GM12865 (cell line): ENCODE measurements around the gene WNT7B.

Source experiments
- DNase-seq: peaks from one replicate; pipeline ENCODE4 v3.0.0; 2010; ENCODE audit warnings: low read depth
- H3K4me3 ChIP-seq: 2 replicates; pipeline ENCODE4 v1.5.1; 2011; ENCODE audit warnings: mild to moderate bottlenecking, low read depth, low read length, control low read depth
- CTCF ChIP-seq: IDR thresholded peaks from 2 replicates; pipeline ENCODE4 v1.5.1; 2011; ENCODE audit warnings: low read length, control low read depth, low read depth, inconsistent platforms; ENCODE audit not compliant: insufficient read depth; ENCODE audit errors: missing control alignments

Gene WNT7B

GRCh38 chr22:45935573-45935972 lies 41.4 kb downstream of the WNT7B start:
- no peak overlapping the region for H3K4me3 ChIP-seq
- no peak for DNase-seq
- no peak for TF ChIP-seq CTCF

- no peak for TF ChIP-seq CTCF
- no peak for DNase-seq
- no peak overlapping the region for H3K4me3 ChIP-seq
Observed at GRCh38 chr22:45934659-45935341, 42.2 kb downstream of the WNT7B start.

GRCh38 chr22:45934168-45934564 lies 42.8 kb downstream of the WNT7B start:
- no peak overlapping the region for H3K4me3 ChIP-seq
- no peak for TF ChIP-seq CTCF
- DNase-seq: no peak

- H3K4me3 ChIP-seq: no peak overlapping the region
- no peak for DNase-seq
- no peak for TF ChIP-seq CTCF
Observed at GRCh38 chr22:45933506-45934167, 43.3 kb downstream of the WNT7B start.

GRCh38 chr22:45932071-45932470 lies 44.9 kb downstream of the WNT7B start:
- no peak overlapping the region for H3K4me3 ChIP-seq
- DNase-seq: no peak
- TF ChIP-seq CTCF: no peak

- TF ChIP-seq CTCF: no peak
- H3K4me3 ChIP-seq: no peak overlapping the region
Observed at GRCh38 chr22:45931042-45931441, 45.9 kb downstream of the WNT7B start.

More at GRCh38 chr22:45931042-45931441, 45.9 kb downstream of the WNT7B start:
- DNase-seq: no peak
